Vagina (tissue), 2 donors: ENCODE results near the gene TP53TG5. TPM values are rescaled to one million over a fixed set of nuclear protein-coding genes. Genes with fewer than 3 reads are reported as not detected.

Source experiments
- DNase-seq, 2 donors: peaks; one replicate each; pipeline ENCODE4 v3.0.0-alpha.2; 2017; ENCODE audit errors: extremely low spot score in 2 of 2
- H3K27ac ChIP-seq: fragments of 200-600 bp; sonication (generic); one replicate; pipeline ENCODE4 v1.5.1; 2019
- H3K27me3 ChIP-seq: fragments of 200-600 bp; sonication (generic); one replicate; pipeline ENCODE4 v1.5.1; 2019
- H3K36me3 ChIP-seq, 2 donors: fragments of 200-600 bp; sonication (generic); one replicate each; pipeline ENCODE4 v1.5.1; 2017 to 2019
- H3K4me1 ChIP-seq: fragments of 200-600 bp; sonication (generic); one replicate; pipeline ENCODE4 v1.5.1; 2019
- H3K4me3 ChIP-seq, 2 donors: fragments of 200-600 bp; sonication (generic); 1 replicate in 1 of 2; 2 replicates in 1 of 2; pipeline ENCODE4 v1.5.1; 2016 to 2019
- H3K9me3 ChIP-seq: fragments of 200-600 bp; sonication (generic); one replicate; pipeline ENCODE4 v1.5.1; 2019
- CTCF ChIP-seq, 3 experiments: fragments of 450-650 bp in 2 of 3; fragments of 200-600 bp in 1 of 3; sonication (generic) in 1 of 3; IDR thresholded peaks; one replicate each; pipeline ENCODE4 v1.5.1; 2017 to 2019; ENCODE audit warnings: antibody characterized with exemption in 3 of 3, mild to moderate bottlenecking in 2 of 3, moderate library complexity in 2 of 3
- POLR2A ChIP-seq, 2 donors: fragments of 450-650 bp; IDR thresholded peaks; one replicate each; pipeline ENCODE4 v1.6.1; 2017; ENCODE audit warnings: antibody characterized with exemption in 2 of 2, mild to moderate bottlenecking in 2 of 2, moderate library complexity in 2 of 2
- POLR2AphosphoS5 ChIP-seq, 2 donors: sonication (generic); formaldehyde crosslinking; IDR thresholded peaks; one replicate each; pipeline ENCODE4 v1.9.0; 2017; ENCODE audit warnings: antibody characterized with exemption in 2 of 2, mild to moderate bottlenecking in 2 of 2, low read depth in 1 of 2; ENCODE audit not compliant: insufficient read depth in 1 of 2
- intact Hi-C: fragments of 100-400 bp; cut with DNase I; formaldehyde crosslinking; loops from one replicate; pipeline ENCODE4 v1.15.1; 2023
- total RNA-seq: library from RNA; depleted of rRNA; stranded (reverse); fragments of >200 nt; gene quantifications from one replicate; pipeline ENCODE4 v1.2.3, GENCODE V29; 2016

Gene TP53TG5
- total RNA-seq, 1 donor from 2014 or later: not detected

GRCh38 chr20:45408646-45409213, 30.6 kb upstream of the TP53TG5 start:
- peaks cover 26% of the 10 kb centered on the region for H3K4me1 ChIP-seq
- peak overlapping the region; percentile 10 to 67 for H3K4me3 ChIP-seq
- H3K27ac ChIP-seq: peak overlapping the region; percentile 83
- TF ChIP-seq POLR2A (IDR thresholded peaks at IDR 0.05) (no peak), CTCF (IDR thresholded peaks at IDR 0.05) (no peak)
- no peaks in the 10 kb centered on the region for H3K27me3 ChIP-seq
- intact Hi-C loops: no loop called here
- no peak for DNase-seq
- H3K9me3 ChIP-seq: no peaks in the 10 kb centered on the region
- H3K36me3 ChIP-seq: peaks cover 0 to 14% of the 10 kb centered on the region in 2 donors

GRCh38 chr20:45407783-45408645, 29.9 kb upstream of the TP53TG5 start, which contains the start of gene DBNDD2:
TSS of gene DBNDD2 (plus strand) at chr20:45408289. CDS start at chr20:45408468, 179 bp downstream.
- TF ChIP-seq POLR2AphosphoS5 (IDR thresholded peaks at IDR 0.05; ENCODE audit: insufficient read depth in 1 of 2, low read depth in 1 of 2) (no peak), CTCF (IDR thresholded peaks at IDR 0.05) (no peak), POLR2A (IDR thresholded peaks at IDR 0.05) (no peak)
- H3K36me3 ChIP-seq: peaks cover 0 to 14% of the 10 kb centered on the region in 2 donors
- H3K27ac ChIP-seq: peak within 1 kb of the TSS; percentile 83
- peaks cover 26% of the 10 kb centered on the region for H3K4me1 ChIP-seq
- no peak for DNase-seq
- no peaks in the 10 kb centered on the region for H3K9me3 ChIP-seq
- peak within 1 kb of the TSS; percentile 67 to 85 for H3K4me3 ChIP-seq
- no peaks in the 10 kb centered on the region for H3K27me3 ChIP-seq
- intact Hi-C loops: no loop called here

GRCh38 chr20:45407067-45407745, 29.1 kb upstream of the TP53TG5 start:
- no peak for DNase-seq
- H3K27ac ChIP-seq: peak overlapping the region; percentile 83

GRCh38 chr20:45406260-45407066, 28.3 kb upstream of the TP53TG5 start:
- H3K4me3 ChIP-seq: peak overlapping the region; percentile 67 to 85
- H3K9me3 ChIP-seq: no peaks in the 10 kb centered on the region
- no peaks in the 10 kb centered on the region for H3K27me3 ChIP-seq
- TF ChIP-seq CTCF (IDR thresholded peaks at IDR 0.05) (no peak), POLR2A (IDR thresholded peaks at IDR 0.05) (peak in 1 of 2 donors; percentile 28), POLR2AphosphoS5 (IDR thresholded peaks at IDR 0.05; ENCODE audit: insufficient read depth in 1 of 2, low read depth in 1 of 2) (peak in 1 of 2 donors; percentile 56)
- intact Hi-C loops: no loop called here
- DNase-seq: no peak
- peak overlapping the region; percentile 83 for H3K27ac ChIP-seq
- peaks cover 26% of the 10 kb centered on the region for H3K4me1 ChIP-seq
- peaks cover 0 to 12% of the 10 kb centered on the region in 2 donors for H3K36me3 ChIP-seq

More at GRCh38 chr20:45407067-45407745, 29.1 kb upstream of the TP53TG5 start:
- H3K4me3 ChIP-seq: peak overlapping the region; percentile 67 to 85
- no peaks in the 10 kb centered on the region for H3K9me3 ChIP-seq
- peaks cover 26% of the 10 kb centered on the region for H3K4me1 ChIP-seq
- TF ChIP-seq POLR2AphosphoS5 (IDR thresholded peaks at IDR 0.05; ENCODE audit: insufficient read depth in 1 of 2, low read depth in 1 of 2): peak in 1 of 2 donors; percentile 76
- no peak for TF ChIP-seq CTCF (IDR thresholded peaks at IDR 0.05)
- TF ChIP-seq POLR2A (IDR thresholded peaks at IDR 0.05): no peak
- intact Hi-C loops: no loop called here
- no peaks in the 10 kb centered on the region for H3K27me3 ChIP-seq
- peaks cover 0 to 14% of the 10 kb centered on the region in 2 donors for H3K36me3 ChIP-seq
